Fibroblast of skin of abdomen (primary cell): ENCODE data around the gene PRKD1.
A peak's percentile ranks its signal among the peaks of the same experiment; 100 is the strongest.

Experiments used
- DNase-seq: peaks from one replicate; pipeline ENCODE4 v3.0.0-alpha.2; 2013

Gene PRKD1

GRCh38 chr14:29671034-29671433, 256.6 kb downstream of the PRKD1 start:
- DNase-seq: peak; percentile 68

GRCh38 chr14:29668201-29668600, 259.4 kb downstream of the PRKD1 start:
- DNase-seq: no peak

DNA sequence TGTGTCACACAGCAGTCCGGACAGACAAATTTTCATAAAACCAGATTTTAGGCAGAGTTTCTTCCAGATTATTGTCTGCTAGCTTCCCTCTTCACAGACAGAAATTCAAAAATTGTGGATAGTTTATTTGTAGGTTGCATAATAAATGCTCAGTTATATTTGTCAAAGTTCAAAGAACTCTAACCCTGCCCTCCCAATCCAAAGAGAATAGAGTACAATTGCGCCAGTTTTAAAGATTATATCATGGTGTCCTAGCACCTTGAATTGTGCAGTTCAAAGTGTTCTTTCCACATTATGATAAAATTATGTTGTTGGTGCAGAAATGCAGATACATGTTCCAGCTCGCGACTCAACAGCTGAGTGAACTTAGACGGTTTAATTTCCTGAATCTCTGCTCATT, 263.1 kb downstream of the PRKD1 start:
- DNase-seq: no peak

DNA sequence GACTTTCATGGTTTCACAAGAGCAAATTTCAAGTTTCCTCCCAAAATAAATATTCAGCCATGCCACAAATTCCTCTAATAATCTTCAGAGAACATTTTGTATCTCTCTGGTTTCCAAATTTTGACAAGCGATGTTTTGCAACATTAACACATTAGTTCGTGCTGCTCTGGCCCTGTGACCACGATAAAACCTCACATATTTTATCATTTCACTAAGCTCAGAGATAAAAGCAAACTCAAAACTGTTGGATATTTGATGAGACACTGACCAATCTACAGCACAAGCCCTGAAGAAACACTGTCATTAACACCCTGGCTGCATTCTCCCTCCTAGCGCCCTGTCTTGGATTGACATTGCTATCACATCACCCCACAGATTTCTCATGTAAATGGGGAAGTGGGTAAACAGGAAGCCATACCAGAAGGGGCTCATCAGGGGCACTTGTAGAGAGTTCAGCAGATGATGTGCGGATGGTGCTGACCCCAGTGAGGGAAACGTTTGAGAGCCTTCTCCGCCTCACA, 264.3 kb downstream of the PRKD1 start:
- DNase-seq: no peak

DNA sequence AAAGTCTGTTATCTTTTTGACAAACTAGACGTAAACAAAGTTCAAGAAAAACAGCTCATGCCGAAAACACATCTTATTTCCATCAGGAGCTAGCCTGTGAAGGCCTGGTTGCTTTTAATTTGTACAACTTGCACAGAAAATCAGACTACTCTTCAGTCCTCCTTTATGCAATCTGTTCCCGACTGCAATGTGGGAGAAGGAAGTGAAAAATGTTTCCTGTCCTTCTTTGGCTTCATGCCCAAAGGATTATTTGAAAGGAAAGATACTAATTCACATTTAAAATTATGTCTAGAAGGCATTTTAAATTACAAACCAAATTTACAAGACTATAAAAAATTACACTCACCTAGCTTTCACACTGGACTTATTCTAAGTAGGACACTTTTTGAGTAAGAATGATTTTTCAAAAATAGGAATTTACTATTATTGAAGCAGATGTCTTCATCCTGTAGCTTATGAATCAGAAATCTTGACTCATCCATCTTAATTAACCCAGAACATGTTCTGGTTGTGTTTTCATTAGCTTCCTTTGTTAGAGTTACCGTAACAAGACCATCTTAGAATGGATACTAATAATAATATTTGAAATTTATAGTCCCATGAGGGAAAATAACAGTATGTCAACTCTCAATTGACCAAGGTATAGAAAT, 272.6 kb downstream of the PRKD1 start:
- DNase-seq: peak; percentile 39

DNA sequence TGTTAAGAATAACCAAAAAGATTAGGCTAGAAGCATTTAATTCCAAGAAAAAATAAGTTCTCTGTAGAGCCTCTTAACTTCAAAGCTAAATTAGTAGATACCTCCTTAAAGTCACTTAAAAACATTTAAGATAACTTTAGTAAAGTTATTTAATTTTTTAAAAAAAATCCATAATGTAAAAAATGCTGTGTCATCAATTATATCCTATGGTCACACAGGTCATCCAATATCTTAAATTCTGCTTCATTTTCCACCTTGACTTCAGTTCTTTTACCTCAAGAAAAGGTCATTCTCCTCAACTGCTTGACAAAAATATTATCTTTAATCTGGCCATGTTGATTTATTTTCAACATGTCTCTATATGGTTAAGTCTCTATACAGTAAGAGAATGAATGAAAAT, 274.3 kb downstream of the PRKD1 start:
- DNase-seq: no peak

DNA sequence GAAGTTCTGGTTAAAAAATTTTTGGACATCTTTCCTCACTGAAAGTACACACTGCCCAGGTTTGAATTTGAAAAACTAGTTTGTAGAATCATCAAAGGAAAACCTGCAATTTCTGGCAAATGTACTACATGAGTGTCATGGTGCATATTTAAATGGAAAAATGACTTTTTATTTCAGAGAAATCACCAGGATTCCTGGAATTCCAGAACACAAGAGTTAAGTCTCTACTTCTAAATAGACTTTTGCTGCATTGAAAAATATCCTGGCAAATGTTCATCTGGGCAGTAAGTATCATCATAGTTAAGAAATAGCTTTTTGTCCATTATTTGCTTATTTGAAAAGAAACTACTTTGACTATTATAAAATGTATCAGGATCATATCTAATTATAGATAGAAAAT, 275.1 kb downstream of the PRKD1 start:
- peak; percentile 39 for DNase-seq

DNA sequence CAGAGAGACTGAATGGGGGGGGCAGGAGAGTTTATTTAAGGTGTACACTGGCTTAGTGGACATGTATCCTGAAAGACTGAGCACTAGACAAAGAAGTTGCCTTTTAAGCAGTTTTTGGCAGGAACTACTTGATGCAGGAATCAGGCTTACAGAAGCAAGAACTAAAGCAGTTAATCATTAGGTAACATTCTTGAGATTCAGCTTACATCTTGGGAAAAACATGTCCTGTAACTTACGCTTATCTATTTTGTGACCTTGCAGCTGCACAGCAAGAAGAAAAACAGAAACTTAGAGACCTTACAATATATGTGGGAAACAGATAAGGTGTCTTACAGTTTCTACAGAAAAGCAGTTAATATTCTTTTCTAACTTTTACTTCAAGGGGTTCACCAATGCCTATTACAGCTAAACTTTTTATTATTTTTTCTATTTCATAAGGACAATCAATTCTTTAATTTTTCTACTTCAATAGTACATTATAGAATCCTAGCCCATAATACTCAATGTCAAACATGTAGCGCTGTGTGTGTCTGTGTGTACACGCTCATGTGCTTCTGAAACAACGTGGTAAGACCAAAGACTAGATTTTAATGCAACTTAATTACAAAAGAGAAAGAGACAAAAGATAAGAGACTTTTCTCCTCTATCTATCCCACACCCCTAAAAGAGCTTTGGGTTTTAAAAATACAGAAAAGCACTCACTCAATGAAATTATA, 276.9 kb downstream of the PRKD1 start:
- DNase-seq: no peak

- no peak for DNase-seq
Measured at GRCh38 chr14:29649170-29649569, 278.5 kb downstream of the PRKD1 start.

- DNase-seq: no peak
Measured at GRCh38 chr14:29648045-29648444, 279.6 kb downstream of the PRKD1 start.

DNA sequence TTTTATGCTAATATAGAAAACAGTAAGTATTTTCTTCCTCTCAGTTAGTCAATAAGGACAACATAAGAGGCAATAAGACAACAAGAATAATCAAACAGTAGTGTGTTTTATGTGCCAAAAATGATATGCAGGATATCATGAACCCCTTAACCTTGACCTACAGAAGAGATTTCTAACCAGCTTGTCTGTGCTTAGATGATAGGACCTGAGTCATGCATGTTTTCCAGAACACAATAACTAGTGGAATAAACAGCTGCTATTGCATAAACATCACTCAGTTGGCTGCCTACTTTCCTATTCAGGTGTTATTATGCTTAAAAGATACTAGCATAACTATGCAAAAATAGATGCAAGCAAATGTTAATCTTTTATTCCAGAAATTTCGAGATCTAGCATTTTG, 282.5 kb downstream of the PRKD1 start:
- no peak for DNase-seq

DNA sequence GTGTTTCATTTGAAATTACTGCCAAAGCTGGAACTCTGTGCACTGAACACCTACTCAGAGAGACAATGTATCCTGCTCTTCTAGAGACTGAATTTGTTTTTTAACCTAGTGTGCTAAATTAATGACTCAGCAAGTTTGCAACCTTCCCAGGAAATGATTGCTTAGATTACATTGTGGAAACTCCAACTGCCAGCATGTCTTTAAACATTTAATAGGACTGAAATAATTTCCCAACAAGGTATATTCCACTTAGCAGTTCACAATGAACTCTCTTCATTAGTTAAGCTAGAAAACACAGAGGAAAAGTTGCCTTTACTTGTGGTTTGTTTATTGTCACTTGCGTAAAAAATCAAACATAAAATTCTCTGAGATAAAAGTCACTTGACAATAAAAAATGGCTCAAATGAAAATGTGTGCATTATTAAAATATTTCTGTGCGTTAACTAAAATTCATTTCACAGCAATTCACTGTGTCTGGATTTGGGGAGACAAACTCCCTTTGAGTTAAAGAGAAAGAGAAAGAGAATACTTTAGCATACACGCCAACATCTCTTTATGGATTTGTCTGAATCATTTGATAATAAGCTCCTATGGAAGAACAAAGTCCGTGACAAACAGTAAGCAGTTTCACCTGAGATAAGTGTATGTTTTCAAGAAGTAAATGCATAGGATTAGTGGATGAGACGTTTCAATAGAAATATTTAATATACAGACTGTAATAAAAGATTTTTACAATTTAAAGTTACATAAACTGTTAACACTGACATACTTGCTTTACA, 284.0 kb downstream of the PRKD1 start:
- peak; percentile 48 for DNase-seq

DNA sequence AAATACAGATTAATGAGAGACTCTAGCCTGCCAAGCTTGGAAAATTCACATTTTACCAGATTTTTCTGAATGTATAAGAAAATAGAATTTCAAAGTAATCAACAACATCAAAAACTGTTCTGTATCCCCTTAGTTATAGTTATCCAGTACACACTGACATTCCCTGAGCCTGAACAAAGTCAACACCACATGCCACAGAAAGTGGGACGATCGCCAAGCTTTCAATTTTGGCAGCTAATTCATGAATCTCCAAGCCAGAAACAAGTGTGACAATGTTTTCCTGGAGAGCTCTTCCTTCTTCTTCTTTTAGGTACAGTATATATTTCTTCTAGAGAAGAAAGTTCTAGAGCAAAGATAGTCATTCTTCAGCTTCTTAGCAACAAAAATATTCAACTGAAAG, 290.2 kb downstream of the PRKD1 start:
- peak; percentile 74 for DNase-seq

GRCh38 chr14:29636870-29637269, 290.8 kb downstream of the PRKD1 start:
- no peak for DNase-seq

DNA sequence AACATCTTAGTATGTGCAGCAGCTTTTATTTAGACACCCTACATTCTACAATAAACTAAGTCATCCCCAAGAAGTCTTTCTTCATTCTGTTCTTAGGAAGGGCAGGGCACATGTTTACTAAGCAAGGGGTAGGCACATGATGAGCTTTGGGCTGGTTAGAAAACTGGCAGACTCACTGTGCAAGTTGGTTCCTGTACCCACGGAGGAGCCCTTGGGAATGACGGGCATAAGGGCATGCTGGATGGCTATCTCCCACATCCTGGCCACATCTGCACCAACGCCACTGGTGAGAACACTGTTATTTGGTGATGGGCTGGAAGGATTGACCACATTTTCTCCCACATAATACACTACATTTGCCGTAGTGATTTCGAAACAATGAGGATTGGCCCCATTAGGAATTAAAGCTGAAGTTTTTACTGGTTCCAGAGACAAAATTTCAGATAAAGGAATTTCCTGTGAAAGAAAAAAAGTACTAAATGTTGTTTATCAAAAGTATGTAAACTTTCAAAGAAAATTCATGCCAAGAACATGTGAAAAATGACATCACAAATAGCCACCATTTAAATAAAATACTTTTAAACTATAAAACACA, 297.0 kb downstream of the PRKD1 start:
- peak; percentile 9 for DNase-seq

GRCh38 chr14:29629839-29630238, 297.8 kb downstream of the PRKD1 start:
- no peak for DNase-seq

GRCh38 chr14:29627137-29627536, 300.5 kb downstream of the PRKD1 start:
- DNase-seq: peak; percentile 61

DNA sequence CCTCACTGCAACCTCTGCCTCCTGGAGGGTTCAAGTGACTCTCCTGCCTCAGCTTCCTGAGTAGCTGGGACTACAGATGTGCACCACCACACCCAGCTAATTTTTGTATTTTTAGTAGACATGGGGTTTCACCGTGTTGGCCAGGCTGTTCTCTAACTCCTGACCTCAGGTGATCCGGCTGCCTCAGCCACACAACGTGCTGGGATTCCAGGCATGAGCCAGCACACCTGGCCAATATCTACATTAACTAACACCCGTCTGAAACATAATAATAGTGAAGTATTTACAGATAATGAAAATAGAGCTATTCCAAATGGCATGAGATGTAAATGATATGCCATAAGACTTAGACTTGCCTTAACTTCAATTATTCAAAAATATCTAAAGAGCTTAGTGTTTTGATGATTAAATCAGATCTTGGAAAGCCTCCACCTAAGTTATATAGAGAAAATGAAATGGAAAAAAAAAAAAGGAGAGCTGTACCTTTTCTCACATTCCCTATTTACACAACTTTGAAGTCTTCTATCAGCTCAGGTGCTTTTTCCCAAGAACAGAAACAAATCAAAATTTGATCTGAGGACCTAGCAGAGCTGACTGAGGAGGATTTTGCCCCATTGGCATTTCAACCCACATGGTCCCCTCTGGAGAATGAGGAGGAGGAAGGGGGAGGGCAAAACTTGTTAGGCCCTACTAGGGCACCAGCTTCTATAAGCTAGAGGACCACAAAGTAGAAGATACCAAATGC, 309.2 kb downstream of the PRKD1 start:
- no peak for DNase-seq

- no peak for DNase-seq
Measured at GRCh38 chr14:29616922-29617321, 310.7 kb downstream of the PRKD1 start.

GRCh38 chr14:29608861-29609260, 318.8 kb downstream of the PRKD1 start:
- no peak for DNase-seq

GRCh38 chr14:29607169-29607568, 320.5 kb downstream of the PRKD1 start:
- no peak for DNase-seq

- DNase-seq: no peak
Measured at GRCh38 chr14:29603696-29604095, 324.0 kb downstream of the PRKD1 start.
